HT-29 (cell line): ENCODE results near the gene GNG7. TPM values are rescaled to one million over a fixed set of nuclear protein-coding genes. Genes with fewer than 3 reads are reported as not detected.

Experiments used
- DNase-seq: peaks from one replicate; pipeline ENCODE4 v3.0.0-alpha.2; 2015; ENCODE audit warnings: low spot score
- total RNA-seq: library from RNA; depleted of rRNA; stranded (reverse); fragments of >200 nt; shearing (Covaris generic); gene quantifications from 2 replicates; pipeline ENCODE4 v1.2.3, GENCODE V29; 2014

GNG7 gene
- total RNA-seq, 1 experiment from 2014 or later, result 0.23 TPM

- DNase-seq, result no peak
Measured at GRCh38 chr19:2726904-2727639, 24.6 kb upstream of the GNG7 start.

GRCh38 chr19:2726160-2726855, 23.8 kb upstream of the GNG7 start:
- DNase-seq, result no peak

GRCh38 chr19:2724148-2724557, 21.7 kb upstream of the GNG7 start:
- no peak for DNase-seq

- DNase-seq, result no peak
Measured at GRCh38 chr19:2723747-2724146, 21.3 kb upstream of the GNG7 start.

- no peak for DNase-seq
Measured at GRCh38 chr19:2723345-2723715, 20.8 kb upstream of the GNG7 start.

- no peak for DNase-seq
Measured at GRCh38 chr19:2722541-2723344, 20.2 kb upstream of the GNG7 start.

GRCh38 chr19:2721570-2722540, 19.4 kb upstream of the GNG7 start:
- no peak for DNase-seq

GRCh38 chr19:2720777-2721569, 18.5 kb upstream of the GNG7 start, which contains the start of gene DIRAS1:
DIRAS1 (minus strand) TSS chr19:2721372; CDS start chr19:2717806, 3,566 bp downstream.
- DNase-seq, result no peak

- DNase-seq, result no peak
Measured at GRCh38 chr19:2719920-2720776, 17.7 kb upstream of the GNG7 start.

- no peak for DNase-seq
Measured at GRCh38 chr19:2719232-2719735, 16.8 kb upstream of the GNG7 start.

GRCh38 chr19:2717638-2718541, 15.4 kb upstream of the GNG7 start:
- DNase-seq, result no peak

- DNase-seq, result no peak
Measured at GRCh38 chr19:2716722-2717637, 14.5 kb upstream of the GNG7 start.

GRCh38 chr19:2716275-2716650, 13.8 kb upstream of the GNG7 start:
- DNase-seq, result no peak

GRCh38 chr19:2715470-2716274, 13.2 kb upstream of the GNG7 start:
- no peak for DNase-seq

GRCh38 chr19:2714531-2715269, 12.2 kb upstream of the GNG7 start:
- no peak for DNase-seq
